22Rv1 (cell line): ENCODE measurements around the gene TRAF3.

ENCODE experiments used
- CTCF ChIP-seq: fragments of 450-650 bp; IDR thresholded peaks from 2 replicates; pipeline ENCODE4 v1.5.1; 2017; ENCODE audit warnings: mild to moderate bottlenecking
- ZFX ChIP-seq: fragments of 450-650 bp; IDR thresholded peaks from 2 replicates; pipeline ENCODE4 v1.6.1; 2017; ENCODE audit warnings: antibody characterized with exemption, borderline replicate concordance

GRCh38 chr14:102768223-102769048, 8.8 kb upstream of the TRAF3 start:
- TF ChIP-seq CTCF (no peak), ZFX (no peak)
